Stimulated activated CD4-positive, alpha-beta T cell treated with anti-CD3 and anti-CD28 coated beads, TNF-alpha, amount 100 ng/mL, for 4 hours (primary cell): ENCODE data around the gene NCAPH2.
A peak's percentile ranks its signal among the peaks of the same experiment; 100 is the strongest.

Source experiments
- DNase-seq, 3 experiments: peaks; one replicate each; pipeline ENCODE4 v3.0.0-alpha.2; 2020; ENCODE audit warnings: low read depth in 3 of 3

The NCAPH2 gene

DNA sequence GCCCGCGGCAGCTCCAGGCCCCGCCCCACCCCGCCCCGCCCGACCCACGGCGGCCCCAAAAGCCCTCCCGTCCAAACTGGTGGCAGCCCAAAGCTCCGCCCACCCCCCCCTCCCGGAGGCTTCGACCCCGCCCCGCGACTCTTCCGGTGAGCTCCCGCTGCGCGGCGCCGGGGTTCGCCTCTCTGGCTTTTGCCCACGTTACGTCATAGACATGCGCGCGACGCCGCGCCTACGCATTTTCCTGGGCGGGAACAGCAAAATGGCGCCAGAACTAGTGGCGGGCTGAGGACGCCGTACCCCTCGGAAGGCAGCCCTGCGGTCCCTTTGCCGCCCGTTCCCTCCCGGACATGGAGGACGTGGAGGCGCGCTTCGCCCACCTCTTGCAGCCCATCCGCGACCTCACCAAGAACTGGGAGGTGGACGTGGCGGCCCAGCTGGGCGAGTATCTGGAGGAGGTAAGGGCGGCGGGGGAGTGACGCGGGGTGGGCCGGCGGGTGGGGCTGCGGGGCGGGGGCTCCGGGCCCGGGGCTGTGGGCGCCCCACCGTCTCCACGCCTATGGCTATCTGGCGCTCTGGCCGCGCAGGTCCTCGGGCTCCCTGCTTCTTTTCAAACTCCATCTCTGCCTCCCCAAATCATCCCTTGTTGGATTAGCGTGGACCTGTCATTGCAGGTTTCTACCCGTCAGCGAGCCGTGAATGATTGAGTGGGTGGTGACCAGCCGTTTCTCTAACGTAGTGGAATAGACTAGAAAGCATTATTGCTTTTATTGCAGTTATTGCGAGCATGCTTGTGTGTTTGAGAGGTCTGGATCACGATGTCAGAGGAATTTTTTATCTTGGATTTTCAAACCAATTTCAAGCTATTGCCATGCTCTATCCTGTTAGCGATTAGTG is at the start of gene NCAPH2:
Gene NCAPH2, plus strand, starts transcription at position 234 of the 894 bp plus-strand sequence. Its CDS starts 114 bp downstream, at position 348.
- DNase-seq: peak; percentile 94 to 97 (median 96)

DNA sequence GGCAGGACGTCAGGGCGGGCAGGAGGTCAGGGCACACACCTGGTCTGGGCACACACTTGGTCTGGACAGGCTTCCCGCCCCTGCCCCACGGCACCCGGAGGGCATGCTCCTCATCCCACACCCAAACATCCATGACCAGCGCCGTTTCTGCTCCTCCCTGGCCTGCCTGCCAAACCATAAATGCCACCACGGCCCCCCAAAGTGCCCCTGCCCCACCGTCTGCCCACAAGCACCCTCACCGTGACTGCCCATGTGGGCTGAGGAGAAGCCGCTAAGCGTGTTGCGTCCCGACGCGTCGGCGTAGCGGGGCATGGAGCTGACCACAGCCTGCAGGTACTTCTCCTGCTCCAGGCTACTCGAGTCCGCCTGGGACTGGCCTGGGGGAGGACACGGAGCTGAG is 49.0 kb upstream of the NCAPH2 start:
- no peak for DNase-seq

DNA sequence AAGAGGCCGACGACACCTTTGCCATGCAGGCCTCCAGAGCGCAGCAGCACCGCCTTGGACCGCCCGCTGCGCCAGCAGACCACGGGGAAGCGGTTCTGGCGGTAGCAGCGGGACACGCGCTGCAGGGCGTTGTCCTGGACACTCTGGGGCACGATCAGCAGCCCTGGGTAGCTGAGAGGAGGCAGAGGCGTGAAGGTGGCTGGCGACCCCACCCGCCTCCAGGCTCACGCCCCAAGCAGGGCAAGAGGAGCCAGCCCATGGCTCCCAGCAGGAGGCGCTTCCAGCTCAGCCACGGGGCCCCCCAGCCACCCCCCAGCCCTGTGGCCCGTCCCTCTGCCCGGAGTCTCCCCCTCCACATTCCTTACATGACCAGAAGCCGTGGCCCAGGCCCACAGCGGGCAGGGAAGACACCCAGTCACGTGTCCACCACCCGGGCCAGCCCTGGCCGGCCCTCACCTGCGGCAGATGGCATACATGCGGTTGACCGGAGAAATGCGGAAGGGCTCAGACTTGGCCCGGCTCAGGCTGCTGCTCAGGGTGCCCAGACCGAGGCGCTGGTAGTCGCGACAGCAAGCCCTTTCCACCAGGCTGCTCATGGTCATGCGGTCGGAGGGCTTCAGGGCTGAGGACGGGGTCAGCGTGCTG is 48.4 kb upstream of the NCAPH2 start:
- no peak for DNase-seq

DNA sequence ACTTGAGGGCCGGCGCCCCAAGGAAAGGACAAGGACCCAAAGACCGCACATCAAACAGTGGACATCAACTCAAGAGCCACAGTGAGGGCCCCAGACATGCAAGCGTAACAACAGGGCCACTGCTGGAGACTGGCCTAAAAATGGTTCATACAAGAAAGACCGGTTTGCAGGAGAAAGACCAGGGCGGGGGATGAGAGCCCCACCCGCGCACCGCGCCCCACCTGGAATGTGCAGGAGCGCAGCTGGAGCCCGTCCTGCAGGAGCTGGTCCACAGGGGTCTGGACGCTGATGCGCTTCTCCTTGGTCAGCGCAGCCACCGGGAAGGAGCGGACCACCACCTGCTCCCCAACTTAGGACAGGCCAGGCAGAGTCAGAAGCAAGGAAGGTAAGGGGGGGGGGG is 47.1 kb upstream of the NCAPH2 start:
- DNase-seq: no peak

DNA sequence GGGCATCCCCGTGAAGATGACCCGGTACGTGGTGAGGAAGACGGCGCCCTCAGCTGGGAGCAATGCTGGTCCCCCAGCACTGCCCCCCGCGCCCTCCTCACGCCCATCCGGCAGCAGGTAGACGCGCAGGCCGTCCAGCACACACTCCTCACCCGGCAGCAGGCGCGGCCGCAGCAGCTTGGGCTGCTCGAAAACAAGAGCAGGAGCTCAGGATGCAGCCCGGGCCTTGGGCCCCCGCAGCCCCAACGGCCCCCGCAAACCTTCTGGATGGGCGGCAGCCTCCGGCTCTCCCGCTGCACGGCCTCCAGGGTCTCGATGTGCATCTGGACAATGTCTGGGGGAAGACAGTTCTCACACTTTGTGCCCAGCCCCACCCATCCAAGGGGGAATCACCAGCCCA is 46.5 kb upstream of the NCAPH2 start:
- DNase-seq: no peak

- no peak for DNase-seq
Measured at GRCh38 chr22:50461979-50462540, 46.0 kb upstream of the NCAPH2 start.

GRCh38 chr22:50463188-50463900 is 44.7 kb upstream of the NCAPH2 start:
- DNase-seq: no peak

DNA sequence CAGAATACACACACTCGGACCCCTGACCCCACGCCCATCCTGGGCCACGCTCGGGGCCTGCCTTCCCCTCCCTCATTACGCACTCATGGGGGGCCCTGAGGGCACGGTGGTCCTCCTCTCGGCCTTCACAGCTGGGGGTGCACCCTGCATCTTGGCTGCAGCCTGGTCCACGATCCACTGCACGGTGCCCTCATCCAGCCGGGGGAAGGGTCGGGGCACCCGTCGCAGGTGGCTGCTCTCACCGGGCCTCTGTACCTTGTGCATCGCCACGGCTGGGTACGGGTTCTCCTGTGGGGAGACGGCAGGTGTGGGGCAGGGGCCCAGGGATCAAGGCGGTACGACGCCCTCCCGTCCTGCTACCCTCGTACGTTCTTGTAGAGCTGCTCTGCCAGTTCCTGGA is 43.6 kb upstream of the NCAPH2 start:
- no peak for DNase-seq

DNA sequence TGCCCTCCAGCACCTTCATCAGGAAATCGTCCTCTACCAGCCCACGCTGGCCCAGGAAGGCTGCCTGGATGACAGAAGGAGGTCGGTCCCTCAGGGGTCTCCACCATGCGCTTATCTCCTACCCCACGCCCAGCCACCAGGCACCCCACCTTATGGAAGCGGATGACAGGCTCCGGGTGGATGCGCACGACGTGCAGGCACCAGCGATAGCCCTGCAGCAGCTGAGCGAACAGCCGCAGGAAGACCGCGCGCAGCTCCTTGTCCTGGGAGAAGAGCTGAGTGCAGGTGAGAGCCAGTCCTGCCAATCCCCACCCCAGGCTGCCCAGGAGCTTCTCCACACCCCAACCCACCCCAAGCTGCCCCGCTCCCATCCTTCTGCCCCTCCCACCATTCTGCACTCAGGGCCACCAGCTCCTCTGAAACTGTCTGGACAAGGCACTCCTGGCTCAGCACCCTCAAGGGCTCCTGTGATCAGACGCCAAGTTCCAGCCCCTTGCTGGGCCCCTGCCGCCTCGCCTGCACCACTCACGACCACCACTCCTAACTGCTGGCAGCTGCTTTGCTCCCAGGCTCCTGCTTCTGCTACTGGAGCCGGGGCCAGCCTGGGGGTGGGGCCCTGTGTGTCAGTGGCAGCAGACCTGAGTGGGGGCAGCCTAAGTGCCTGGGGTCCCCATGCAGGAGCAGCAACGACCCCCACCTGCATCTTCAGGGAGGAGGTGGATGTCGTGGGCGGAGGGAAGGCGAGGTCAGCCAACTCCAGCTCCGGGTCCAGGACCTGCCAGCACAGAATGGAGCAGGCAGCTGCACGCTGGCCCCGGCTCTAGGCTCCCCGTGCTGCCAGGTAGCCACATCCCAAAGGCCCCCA is 42.7 kb upstream of the NCAPH2 start:
- DNase-seq: no peak

- DNase-seq: no peak
Measured at GRCh38 chr22:50467341-50467740, 40.7 kb upstream of the NCAPH2 start.

- DNase-seq: no peak
Measured at GRCh38 chr22:50467773-50468440, 40.1 kb upstream of the NCAPH2 start.

- no peak for DNase-seq
Measured at GRCh38 chr22:50468626-50469025, 39.4 kb upstream of the NCAPH2 start.

GRCh38 chr22:50469377-50470305 is 38.4 kb upstream of the NCAPH2 start:
- DNase-seq: peak; percentile 77 to 95 (median 90)

DNA sequence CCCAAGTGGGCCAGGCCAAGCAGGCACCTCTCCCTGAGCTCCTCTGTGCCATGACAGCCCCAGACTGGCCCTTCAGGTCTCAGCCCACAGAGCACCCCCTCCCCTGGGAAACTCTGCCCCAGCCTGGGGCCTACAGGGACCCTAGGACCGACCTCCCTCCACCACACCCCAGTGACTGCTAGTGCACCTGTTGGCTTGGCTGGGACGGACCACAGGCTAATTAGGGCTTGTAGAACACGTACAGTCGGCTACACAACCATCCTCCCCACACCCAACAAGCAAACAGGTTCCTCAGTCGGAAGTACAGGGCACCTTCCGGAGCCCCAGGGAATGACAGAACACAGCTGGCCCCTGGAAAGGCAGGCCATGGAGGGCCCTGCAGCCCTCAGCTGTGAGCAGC is 37.5 kb upstream of the NCAPH2 start:
- DNase-seq: no peak

DNA sequence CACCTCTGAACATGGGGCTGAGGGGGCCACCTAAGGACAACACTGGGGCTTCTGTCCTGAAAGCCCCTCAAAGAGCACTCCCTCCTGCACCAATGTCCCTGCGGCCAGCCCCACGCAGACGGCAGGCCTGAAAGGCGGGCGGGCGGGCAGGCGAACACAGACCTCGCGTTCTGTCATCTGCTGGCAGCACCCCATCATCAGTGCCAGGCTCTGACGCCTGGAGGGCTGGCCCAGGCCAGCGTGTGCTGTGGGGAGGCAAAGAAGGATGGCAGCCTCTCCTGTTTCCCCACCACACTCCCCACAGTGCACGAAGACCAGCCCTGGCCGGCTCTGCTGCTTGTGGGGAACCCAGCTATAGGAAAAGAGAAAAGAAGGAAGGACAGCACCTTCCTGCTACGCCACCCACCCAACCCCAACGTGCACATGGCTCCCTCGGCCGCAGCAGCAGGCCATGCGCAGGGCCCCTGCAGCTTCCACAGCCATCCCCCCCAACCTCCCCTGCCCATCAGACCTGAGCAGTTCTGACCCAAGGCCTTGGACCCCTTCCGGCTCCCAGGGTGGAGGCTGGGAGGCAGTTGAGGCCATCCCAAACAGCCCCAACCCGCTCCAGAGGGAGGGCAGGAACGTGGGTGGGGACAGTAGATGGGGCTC is 36.7 kb upstream of the NCAPH2 start:
- no peak for DNase-seq

DNA sequence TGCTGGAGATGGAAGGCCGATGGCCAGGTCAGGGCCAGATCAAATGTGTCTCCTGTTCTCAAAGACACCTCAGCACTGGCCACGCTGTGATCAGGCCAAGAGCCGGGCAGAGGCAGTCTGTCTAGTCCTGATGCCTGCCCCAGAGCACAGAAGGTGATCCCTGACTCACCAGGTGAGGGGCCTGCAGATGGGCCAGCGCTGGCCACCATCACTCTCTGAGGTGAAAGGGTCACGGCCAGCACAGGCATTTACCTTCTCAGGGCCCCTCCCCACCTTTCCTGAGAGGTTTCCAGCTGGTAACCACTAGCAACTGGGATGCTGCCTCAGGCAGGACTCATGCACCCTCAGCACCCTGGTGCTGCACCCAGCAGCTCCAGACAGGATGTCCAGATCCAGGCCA is 36.1 kb upstream of the NCAPH2 start:
- DNase-seq: no peak

- no peak for DNase-seq
Measured at GRCh38 chr22:50473088-50473487, 34.9 kb upstream of the NCAPH2 start.

DNA sequence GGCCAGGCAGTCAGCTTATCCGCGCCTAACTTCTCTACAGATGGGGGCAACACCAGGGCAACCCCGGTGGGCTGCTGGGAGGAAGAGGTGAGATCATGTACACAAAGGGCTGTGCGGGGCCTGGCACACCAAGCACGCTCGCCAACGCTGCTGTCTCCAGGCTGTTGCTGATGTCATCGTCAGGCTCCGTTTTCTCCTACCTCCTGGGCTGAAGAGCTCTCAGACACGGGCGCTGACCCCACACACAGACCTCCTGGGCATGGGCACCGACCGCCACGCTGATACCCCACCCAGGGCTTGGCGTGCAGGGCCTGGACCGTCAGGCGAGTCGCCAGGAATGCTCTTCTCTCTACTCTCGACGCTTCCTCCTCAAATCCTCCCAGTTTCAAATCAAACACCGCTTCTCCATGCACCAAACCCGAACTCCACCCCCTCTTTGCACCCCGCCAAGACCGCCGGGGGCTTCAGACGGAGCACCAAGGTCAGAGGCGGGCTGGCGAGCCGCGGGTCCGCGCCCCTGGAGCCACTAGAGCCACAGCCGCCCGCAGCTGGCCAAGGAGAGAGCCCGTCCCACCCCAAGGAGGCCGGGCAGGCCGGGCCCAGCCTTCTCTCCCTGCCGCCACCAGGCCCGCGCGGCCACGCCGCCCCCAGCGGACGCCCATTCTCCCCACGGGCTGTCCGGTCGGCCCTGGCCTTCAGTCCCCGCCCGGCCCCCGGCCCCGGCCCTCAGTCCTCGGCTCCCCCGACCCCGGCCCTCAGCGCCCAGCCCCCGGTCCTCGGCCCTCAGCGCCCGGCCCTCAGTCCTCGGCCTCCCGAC is 34.0 kb upstream of the NCAPH2 start:
- DNase-seq: no peak
